Panc1 (cell line): ENCODE measurements around the gene FXR2. TPM values are rescaled to one million over a fixed set of nuclear protein-coding genes. Genes with fewer than 3 reads are reported as not detected.

Experiments
- ATAC-seq: fragments of 200-7000 bp; cut with Tn5 transposase; 2 replicates; pipeline ENCODE4 v1.9.1; 2020; ENCODE audit warnings: mild to moderate bottlenecking, moderate library complexity
- BruUV-seq: library from RNA; stranded (reverse); fragments of 400-500 nt; replicated peaks from 2 replicates; lab custom pipeline; 2021; lab: Mats Ljungman, UMichigan
- CTCF ChIA-PET: fragments of 300-600 bp; sonication (Branson Sonifier 250); formaldehyde crosslinking; loops from one replicate; lab custom pipeline; 2022; ENCODE audit warnings: antibody characterized with exemption; lab: Charles Lee
- POLR2A ChIA-PET: fragments of 300-600 bp; sonication (Branson Sonifier 250); formaldehyde crosslinking; loops from one replicate; lab custom pipeline; 2022; ENCODE audit warnings: antibody characterized with exemption; lab: Charles Lee
- DNase-seq: peaks from one replicate; pipeline ENCODE4 v3.0.0-alpha.2; 2010; ENCODE audit warnings: low read depth, low spot score
- H3K27ac ChIP-seq: 2 replicates; pipeline ENCODE4 v1.5.1; 2011; ENCODE audit warnings: mild to moderate bottlenecking, low read length, inconsistent platforms
- H3K27me3 ChIP-seq: fragments of 200-500 bp; sonication (Bioruptor generic); 2 replicates; pipeline ENCODE4 v1.6.0; 2014; ENCODE audit warnings: low read length, inconsistent platforms; ENCODE audit not compliant: control insufficient read depth, insufficient read depth
- H3K36me3 ChIP-seq: fragments of 200-500 bp; sonication (Bioruptor generic); 2 replicates; pipeline ENCODE4 v1.5.1; 2014; ENCODE audit warnings: inconsistent platforms, mild to moderate bottlenecking, low read length, moderate library complexity; ENCODE audit not compliant: control insufficient read depth, insufficient read depth
- H3K4me1 ChIP-seq: 2 replicates; pipeline ENCODE4 v1.5.1; 2011; ENCODE audit warnings: inconsistent platforms, mild to moderate bottlenecking, low read length, moderate library complexity; ENCODE audit not compliant: control insufficient read depth, insufficient read depth
- H3K4me3 ChIP-seq, 2 experiments: 2 replicates each; pipeline ENCODE4 v1.5.1; 2011 to 2012; ENCODE audit warnings: low read depth in 2 of 2, low read length in 2 of 2, mild to moderate bottlenecking in 2 of 2, inconsistent platforms in 1 of 2, moderate library complexity in 1 of 2
- H3K9me3 ChIP-seq: fragments of 200-500 bp; sonication (Bioruptor generic); 2 replicates; pipeline ENCODE4 v1.5.1; 2014; ENCODE audit warnings: low read depth, mild to moderate bottlenecking, inconsistent platforms, low read length, moderate library complexity; ENCODE audit not compliant: control insufficient read depth, insufficient read depth
- POLR2AphosphoS5 ChIP-seq: IDR thresholded peaks from 2 replicates; pipeline ENCODE4 v1.6.1; 2012; ENCODE audit warnings: mild to moderate bottlenecking, low read depth, low read length, moderate library complexity
- SIN3A ChIP-seq: IDR thresholded peaks from 2 replicates; pipeline ENCODE4 v1.6.1; 2012; ENCODE audit warnings: low read depth, mild to moderate bottlenecking, low read length, moderate library complexity, borderline replicate concordance; ENCODE audit not compliant: insufficient read depth
- TCF7L2 ChIP-seq: IDR thresholded peaks from 2 replicates; pipeline ENCODE4 v1.6.1; 2011; ENCODE audit warnings: mild to moderate bottlenecking, low read depth, low read length, inconsistent platforms
- in situ Hi-C: cut with HindIII; loops from 2 replicates; pipeline ENCODE4 v1.10.0; 2016; ENCODE audit warnings: low sequenced_read_pairs, low pct_unique_long_range_greater_than_20kb
- intact Hi-C: fragments of 100-400 bp; cut with micrococcal nuclease; formaldehyde crosslinking; loops from one replicate; pipeline ENCODE4 v1.10.0; 2022; ENCODE audit not compliant: unreplicated experiment
- total RNA-seq: library from RNA; stranded (reverse); gene quantifications from one replicate; pipeline ENCODE4 v1.2.1, GENCODE V29; 2021; ENCODE audit not compliant: unreplicated experiment
- TF ChIP-seq, protein P1 (sequence below): fragments of 450-650 bp; IDR thresholded peaks from 2 replicates; pipeline ENCODE4 v1.5.1; 2017; ENCODE audit warnings: mild to moderate bottlenecking
- TF ChIP-seq, protein P2 (sequence below), 2 experiments: IDR thresholded peaks; 2 replicates each; pipeline ENCODE4 v1.6.1; 2011 to 2012; ENCODE audit warnings: low read depth in 2 of 2, control low read depth in 1 of 2, low read length in 1 of 2, mild to moderate bottlenecking in 1 of 2, moderate library complexity in 1 of 2; ENCODE audit not compliant: insufficient read depth in 1 of 2

FXR2 gene
- total RNA-seq, 1 experiment from 2014 or later = 39.7 TPM

DNA sequence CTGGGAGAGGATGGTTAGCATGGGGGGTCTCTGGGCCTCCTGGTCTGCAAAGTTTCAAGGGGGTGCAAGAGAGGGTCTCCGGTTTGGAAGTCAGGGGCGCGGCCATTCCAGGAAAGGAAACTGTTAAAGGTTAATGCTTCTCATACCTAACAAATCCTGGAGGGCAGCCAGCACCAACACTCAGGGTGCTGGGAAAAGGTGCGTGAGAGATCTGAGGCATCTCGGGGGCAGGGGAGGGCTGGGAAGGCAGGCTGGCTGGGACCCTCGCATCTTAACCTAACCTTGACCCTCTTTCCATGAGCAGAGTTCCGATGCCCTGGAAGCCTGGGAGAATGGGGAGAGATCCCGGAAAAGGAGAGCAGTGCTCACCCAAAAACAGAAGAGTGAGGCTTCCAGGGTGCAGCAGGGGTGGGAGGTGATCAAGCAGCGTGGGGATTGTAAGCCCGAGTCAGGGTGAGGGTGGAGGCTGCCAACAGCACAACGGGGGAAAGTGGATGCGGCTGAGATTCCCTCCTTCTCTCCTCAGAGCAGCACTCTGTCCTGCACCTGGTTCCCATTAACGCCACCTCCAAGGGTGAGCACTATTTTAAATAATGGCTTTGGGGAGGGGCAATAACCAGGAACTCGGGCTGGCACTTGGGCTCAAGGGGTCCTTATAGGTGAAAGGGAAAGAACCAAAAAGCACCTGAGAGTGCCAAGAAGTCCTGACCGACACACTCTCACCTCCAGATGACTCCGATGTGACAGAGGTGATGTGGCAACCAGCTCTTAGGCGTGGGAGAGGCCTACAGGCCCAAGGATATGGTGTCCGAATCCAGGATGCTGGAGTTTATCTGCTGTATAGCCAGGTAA, 55.2 kb downstream of the FXR2 start:
- no TSS peak for BruUV-seq
- ChIA-PET CTCF (interaction anchor here (0.6 to 2.0 kb wide), 8 partner anchors 20 to 248 kb away, joined by 3 to 10 read pairs (median 4); partner anchors contain the start of genes CD68 and TMEM95), POLR2A (interaction anchor here (0.6 kb wide), 1 partner anchor 76 kb away, joined by 3 read pairs; the partner anchor contains the start of gene POLR2A)
- H3K27me3 ChIP-seq = no peaks in the 10 kb centered on the region
- H3K4me1 ChIP-seq = peaks cover 30% of the 10 kb centered on the region
- peaks cover 4% of the 10 kb centered on the region; the same call in 1 of the 2 replicates for H3K36me3 ChIP-seq
- in situ Hi-C loops = no loop called here
- intact Hi-C loops = no loop called here
- H3K4me3 ChIP-seq = no peak overlapping the region
- no peaks in the 10 kb centered on the region for H3K9me3 ChIP-seq
- ATAC-seq (no peak), DNase-seq (no peak)
- H3K27ac ChIP-seq = peak overlapping the region; percentile 66
- TF ChIP-seq, protein P1, sequence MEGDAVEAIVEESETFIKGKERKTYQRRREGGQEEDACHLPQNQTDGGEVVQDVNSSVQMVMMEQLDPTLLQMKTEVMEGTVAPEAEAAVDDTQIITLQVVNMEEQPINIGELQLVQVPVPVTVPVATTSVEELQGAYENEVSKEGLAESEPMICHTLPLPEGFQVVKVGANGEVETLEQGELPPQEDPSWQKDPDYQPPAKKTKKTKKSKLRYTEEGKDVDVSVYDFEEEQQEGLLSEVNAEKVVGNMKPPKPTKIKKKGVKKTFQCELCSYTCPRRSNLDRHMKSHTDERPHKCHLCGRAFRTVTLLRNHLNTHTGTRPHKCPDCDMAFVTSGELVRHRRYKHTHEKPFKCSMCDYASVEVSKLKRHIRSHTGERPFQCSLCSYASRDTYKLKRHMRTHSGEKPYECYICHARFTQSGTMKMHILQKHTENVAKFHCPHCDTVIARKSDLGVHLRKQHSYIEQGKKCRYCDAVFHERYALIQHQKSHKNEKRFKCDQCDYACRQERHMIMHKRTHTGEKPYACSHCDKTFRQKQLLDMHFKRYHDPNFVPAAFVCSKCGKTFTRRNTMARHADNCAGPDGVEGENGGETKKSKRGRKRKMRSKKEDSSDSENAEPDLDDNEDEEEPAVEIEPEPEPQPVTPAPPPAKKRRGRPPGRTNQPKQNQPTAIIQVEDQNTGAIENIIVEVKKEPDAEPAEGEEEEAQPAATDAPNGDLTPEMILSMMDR = no peak
- TF ChIP-seq SIN3A = no peak
- TF ChIP-seq, protein P2, sequence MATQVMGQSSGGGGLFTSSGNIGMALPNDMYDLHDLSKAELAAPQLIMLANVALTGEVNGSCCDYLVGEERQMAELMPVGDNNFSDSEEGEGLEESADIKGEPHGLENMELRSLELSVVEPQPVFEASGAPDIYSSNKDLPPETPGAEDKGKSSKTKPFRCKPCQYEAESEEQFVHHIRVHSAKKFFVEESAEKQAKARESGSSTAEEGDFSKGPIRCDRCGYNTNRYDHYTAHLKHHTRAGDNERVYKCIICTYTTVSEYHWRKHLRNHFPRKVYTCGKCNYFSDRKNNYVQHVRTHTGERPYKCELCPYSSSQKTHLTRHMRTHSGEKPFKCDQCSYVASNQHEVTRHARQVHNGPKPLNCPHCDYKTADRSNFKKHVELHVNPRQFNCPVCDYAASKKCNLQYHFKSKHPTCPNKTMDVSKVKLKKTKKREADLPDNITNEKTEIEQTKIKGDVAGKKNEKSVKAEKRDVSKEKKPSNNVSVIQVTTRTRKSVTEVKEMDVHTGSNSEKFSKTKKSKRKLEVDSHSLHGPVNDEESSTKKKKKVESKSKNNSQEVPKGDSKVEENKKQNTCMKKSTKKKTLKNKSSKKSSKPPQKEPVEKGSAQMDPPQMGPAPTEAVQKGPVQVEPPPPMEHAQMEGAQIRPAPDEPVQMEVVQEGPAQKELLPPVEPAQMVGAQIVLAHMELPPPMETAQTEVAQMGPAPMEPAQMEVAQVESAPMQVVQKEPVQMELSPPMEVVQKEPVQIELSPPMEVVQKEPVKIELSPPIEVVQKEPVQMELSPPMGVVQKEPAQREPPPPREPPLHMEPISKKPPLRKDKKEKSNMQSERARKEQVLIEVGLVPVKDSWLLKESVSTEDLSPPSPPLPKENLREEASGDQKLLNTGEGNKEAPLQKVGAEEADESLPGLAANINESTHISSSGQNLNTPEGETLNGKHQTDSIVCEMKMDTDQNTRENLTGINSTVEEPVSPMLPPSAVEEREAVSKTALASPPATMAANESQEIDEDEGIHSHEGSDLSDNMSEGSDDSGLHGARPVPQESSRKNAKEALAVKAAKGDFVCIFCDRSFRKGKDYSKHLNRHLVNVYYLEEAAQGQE (IDR thresholded peaks at IDR 0.05; ENCODE audit: insufficient read depth in 1 of 2, low read depth in 2 of 2, low read length in 1 of 2) = no peak
- no peak for TF ChIP-seq TCF7L2
- TF ChIP-seq POLR2AphosphoS5 = no peak

DNA sequence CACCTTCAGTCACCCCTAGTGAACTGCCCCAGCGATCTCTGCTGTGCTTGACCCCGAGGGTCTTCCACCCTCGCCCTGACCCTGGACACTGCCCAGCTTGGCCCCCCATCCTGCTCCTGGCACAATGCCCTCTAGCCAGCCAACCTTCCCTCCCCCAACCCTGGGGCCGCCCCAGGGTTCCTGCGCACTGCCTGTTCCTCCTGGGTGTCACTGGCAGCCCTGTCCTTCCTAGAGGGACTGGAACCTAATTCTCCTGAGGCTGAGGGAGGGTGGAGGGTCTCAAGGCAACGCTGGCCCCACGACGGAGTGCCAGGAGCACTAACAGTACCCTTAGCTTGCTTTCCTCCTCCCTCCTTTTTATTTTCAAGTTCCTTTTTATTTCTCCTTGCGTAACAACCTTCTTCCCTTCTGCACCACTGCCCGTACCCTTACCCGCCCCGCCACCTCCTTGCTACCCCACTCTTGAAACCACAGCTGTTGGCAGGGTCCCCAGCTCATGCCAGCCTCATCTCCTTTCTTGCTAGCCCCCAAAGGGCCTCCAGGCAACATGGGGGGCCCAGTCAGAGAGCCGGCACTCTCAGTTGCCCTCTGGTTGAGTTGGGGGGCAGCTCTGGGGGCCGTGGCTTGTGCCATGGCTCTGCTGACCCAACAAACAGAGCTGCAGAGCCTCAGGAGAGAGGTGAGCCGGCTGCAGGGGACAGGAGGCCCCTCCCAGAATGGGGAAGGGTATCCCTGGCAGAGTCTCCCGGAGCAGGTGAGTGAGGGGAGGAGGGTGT, 56.0 kb downstream of the FXR2 start, which contains the start of gene TNFSF13:
TNFSF13 (plus strand) TSS at position 207 of the 776 bp plus-strand sequence; CDS start at position 497, 290 bp downstream.
- no TSS peak for BruUV-seq
- no peak for DNase-seq
- Histone ChIP-seq H3K27me3 (no peaks in the 10 kb centered on the region), H3K4me1 (peaks cover 30% of the 10 kb centered on the region), H3K36me3 (peaks cover 4% of the 10 kb centered on the region; the same call in 1 of the 2 replicates), H3K9me3 (no peaks in the 10 kb centered on the region), H3K27ac (peak within 1 kb of the TSS; percentile 76), H3K4me3 (peak within 1 kb of the TSS in 1 of 2 experiments; percentile 23; a peak in 2 of 4 replicates)
- CTCF ChIA-PET = no interaction called here
- TF ChIP-seq, protein P1 = no peak
- no peak for TF ChIP-seq SIN3A
- TF ChIP-seq POLR2AphosphoS5 = no peak
- TF ChIP-seq TCF7L2 = no peak
- TF ChIP-seq, protein P2 (IDR thresholded peaks at IDR 0.05; ENCODE audit: insufficient read depth in 1 of 2, low read depth in 2 of 2, low read length in 1 of 2) = no peak
- POLR2A ChIA-PET = no interaction called here
- intact Hi-C loops (no loop called here), in situ Hi-C loops (no loop called here)
- ATAC-seq = no peak
